NT2/D1 (cell line): ENCODE results near the gene BANP.
"Not testable (repeated sequence)": the region's sequence is repeated elsewhere in the genome, so short reads cannot be mapped to it uniquely, and the experiment has no call there.

Experiments used
- SUZ12 ChIP-seq: IDR thresholded peaks from 2 replicates; pipeline ENCODE4 v1.6.1; 2011; ENCODE audit not compliant: insufficient read length, insufficient read depth; ENCODE audit errors: extremely low read depth
- YY1 ChIP-seq: IDR thresholded peaks from 2 replicates; pipeline ENCODE4 v1.6.1; 2011; ENCODE audit not compliant: insufficient read length, insufficient read depth
- ZNF274 ChIP-seq: IDR thresholded peaks from 2 replicates; pipeline ENCODE4 v1.6.1; 2011; ENCODE audit warnings: mild to moderate bottlenecking, low read depth, low read length

DNA sequence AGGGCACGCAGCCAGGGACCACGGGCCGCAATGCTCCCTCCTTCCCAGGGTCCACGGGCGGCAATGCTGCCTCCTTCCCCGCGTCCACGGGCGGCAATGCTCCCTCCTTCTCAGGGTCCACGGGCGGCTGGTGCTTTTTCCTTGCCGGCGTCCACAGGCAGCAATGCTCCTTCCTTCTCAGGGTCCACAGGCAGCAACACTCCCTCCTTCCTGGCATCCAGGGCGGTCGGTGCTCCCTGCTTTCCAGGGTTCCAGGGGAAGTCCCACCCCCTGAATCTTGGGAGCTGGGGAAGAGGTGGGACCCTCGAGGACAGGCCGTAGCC lies 143.0 kb downstream of the BANP start:
- TF ChIP-seq SUZ12, ZNF274, YY1: not testable (repeated sequence)
